CD14-positive monocyte (primary cell): Measurements from ENCODE around the gene MLF2. TPM values are rescaled to one million over a fixed set of nuclear protein-coding genes. Genes with fewer than 3 reads are reported as not detected.

Experiments used
- DNase-seq, 3 donors: peaks; one replicate each; pipeline ENCODE4 v3.0.0-alpha.2; 2011 to 2022
- H2AFZ ChIP-seq: 2 replicates; pipeline ENCODE4 v1.6.0; 2012; ENCODE audit warnings: mild to moderate bottlenecking, low read depth, low read length, inconsistent platforms; ENCODE audit not compliant: insufficient read depth, poor library complexity, severe bottlenecking
- H3K27ac ChIP-seq, 2 donors: 1 replicate in 1 of 2; 2 replicates in 1 of 2; pipeline ENCODE4 v1.5.1; 2012 to 2013; ENCODE audit warnings: low read length in 2 of 2, control low read depth in 1 of 2, inconsistent platforms in 1 of 2, low read depth in 1 of 2, mild to moderate bottlenecking in 1 of 2
- H3K27me3 ChIP-seq, 2 donors: one replicate each; pipeline versions ENCODE4 v1.6.0 to v1.6.1; 2011 to 2013; ENCODE audit warnings: low read length in 2 of 2; ENCODE audit not compliant: control insufficient read depth in 2 of 2, insufficient read depth in 2 of 2
- H3K36me3 ChIP-seq, 2 donors: replicated peaks in 1 of 2; 1 replicate in 1 of 2; 2 replicates in 1 of 2; pipeline versions ENCODE4 v1.5.1 to v1.6.1; 2012 to 2013; ENCODE audit warnings: low read length in 2 of 2, control low read depth in 1 of 2, inconsistent platforms in 1 of 2, mild to moderate bottlenecking in 1 of 2; ENCODE audit not compliant: insufficient read depth in 2 of 2, control insufficient read depth in 1 of 2
- H3K4me1 ChIP-seq, 2 donors: 1 replicate in 1 of 2; 2 replicates in 1 of 2; pipeline versions ENCODE4 v1.5.1 to v1.6.1; 2012 to 2013; ENCODE audit warnings: low read length in 2 of 2, control low read depth in 1 of 2, inconsistent platforms in 1 of 2, mild to moderate bottlenecking in 1 of 2, moderate library complexity in 1 of 2; ENCODE audit not compliant: insufficient read depth in 2 of 2, control insufficient read depth in 1 of 2
- H3K4me2 ChIP-seq: replicated peaks from 2 replicates; pipeline ENCODE3; 2012; ENCODE audit warnings: low read length, moderate library complexity, mild to moderate bottlenecking; ENCODE audit not compliant: poor library complexity, severe bottlenecking; ENCODE audit errors: extremely low read depth
- H3K4me3 ChIP-seq, 3 experiments: fragments of 200-600 bp in 1 of 3; sonication (generic) in 1 of 3; replicated peaks in 1 of 3; 1 replicate in 2 of 3; 2 replicates in 1 of 3; pipeline ENCODE4 v1.5.1; 2011 to 2013; ENCODE audit warnings: low read length in 3 of 3, mild to moderate bottlenecking in 3 of 3, control low read depth in 2 of 3, low read depth in 2 of 3, inconsistent platforms in 1 of 3, moderate library complexity in 1 of 3
- H3K79me2 ChIP-seq: 2 replicates; pipeline ENCODE4 v1.6.0; 2012; ENCODE audit warnings: mild to moderate bottlenecking, control low read depth, inconsistent platforms, low read length, moderate library complexity; ENCODE audit not compliant: insufficient read depth
- H3K9ac ChIP-seq: 2 replicates; pipeline ENCODE4 v1.6.0; 2017; ENCODE audit warnings: low read length, mild to moderate bottlenecking; ENCODE audit not compliant: insufficient read depth, poor library complexity, severe bottlenecking
- H3K9me3 ChIP-seq, 2 donors: replicated peaks in 1 of 2; 1 replicate in 1 of 2; 2 replicates in 1 of 2; pipeline versions ENCODE4 v1.5.1 to v1.6.1; 2012 to 2013; ENCODE audit warnings: low read length in 2 of 2, control low read depth in 1 of 2; ENCODE audit not compliant: control insufficient read depth in 1 of 2, insufficient read depth in 1 of 2
- H4K20me1 ChIP-seq: 2 replicates; pipeline ENCODE4 v1.6.0; 2012; ENCODE audit warnings: mild to moderate bottlenecking, low read length, control low read depth, moderate library complexity; ENCODE audit not compliant: insufficient read depth
- H3K27ac Mint-ChIP-seq, 7 donors: one replicate each; pipeline ENCODE4 v1.8.0; 2020; ENCODE audit warnings: mild to moderate bottlenecking in 7 of 7, mixed read lengths in 7 of 7, moderate library complexity in 6 of 7, inconsistent platforms in 2 of 7
- H3K27me3 Mint-ChIP-seq, 3 donors: one replicate each; pipeline ENCODE4 v1.8.0; 2021 to 2022; ENCODE audit warnings: low read depth in 3 of 3, mild to moderate bottlenecking in 3 of 3, mixed read lengths in 3 of 3, moderate library complexity in 3 of 3, inconsistent platforms in 1 of 3
- H3K36me3 Mint-ChIP-seq, 2 donors: one replicate each; pipeline ENCODE4 v1.8.0; 2020; ENCODE audit warnings: mixed read lengths in 2 of 2, inconsistent platforms in 1 of 2, mild to moderate bottlenecking in 1 of 2
- H3K4me1 Mint-ChIP-seq: one replicate; pipeline ENCODE4 v1.8.0; 2020; ENCODE audit warnings: mild to moderate bottlenecking, mixed read lengths
- H3K4me3 Mint-ChIP-seq, 2 donors: one replicate each; pipeline ENCODE4 v1.8.0; 2020; ENCODE audit warnings: mild to moderate bottlenecking in 2 of 2, mixed read lengths in 2 of 2, moderate library complexity in 1 of 2
- H3K9me3 Mint-ChIP-seq, 7 donors: one replicate each; pipeline ENCODE4 v1.8.0; 2020 to 2022; ENCODE audit warnings: mixed read lengths in 7 of 7, mild to moderate bottlenecking in 6 of 7, moderate library complexity in 6 of 7, inconsistent platforms in 2 of 7
- WGBS: methylation state at CpG from one replicate; pipeline ENCODE4 v1.1.5; 2013; ENCODE audit warnings: missing lambda C conversion rate; ENCODE audit not compliant: insufficient coverage; 5-methylcytosine and 5-hydroxymethylcytosine counted together
- intact Hi-C, 2 donors: fragments of 100-400 bp; cut with micrococcal nuclease; formaldehyde crosslinking; loops; one replicate each; pipeline versions ENCODE4 v1.15.0 to v1.15.1; 2023
- polyA plus RNA-seq, 3 donors: library from polyadenylated mRNA; depleted of rRNA in 1 of 3; unstranded in 2 of 3; stranded (reverse) in 1 of 3; fragments of 300-500 nt in 2 of 3; fragments of >200 nt in 1 of 3; fragmentation: Illumina TruSeq in 2 of 3; gene quantifications; 1 replicate in 2 of 3; 2 replicates in 1 of 3; pipeline ENCODE4 v1.2.3, GENCODE V29; 2012 to 2021
- TF ChIP-seq, protein P1 (sequence below): fragments of 200-600 bp; IDR thresholded peaks from one replicate; pipeline ENCODE4 v1.8.0; 2022; ENCODE audit warnings: antibody characterized with exemption, mild to moderate bottlenecking

Gene MLF2
- polyA plus RNA-seq, 3 donors = 113 to 211 (median 140) TPM

DNA sequence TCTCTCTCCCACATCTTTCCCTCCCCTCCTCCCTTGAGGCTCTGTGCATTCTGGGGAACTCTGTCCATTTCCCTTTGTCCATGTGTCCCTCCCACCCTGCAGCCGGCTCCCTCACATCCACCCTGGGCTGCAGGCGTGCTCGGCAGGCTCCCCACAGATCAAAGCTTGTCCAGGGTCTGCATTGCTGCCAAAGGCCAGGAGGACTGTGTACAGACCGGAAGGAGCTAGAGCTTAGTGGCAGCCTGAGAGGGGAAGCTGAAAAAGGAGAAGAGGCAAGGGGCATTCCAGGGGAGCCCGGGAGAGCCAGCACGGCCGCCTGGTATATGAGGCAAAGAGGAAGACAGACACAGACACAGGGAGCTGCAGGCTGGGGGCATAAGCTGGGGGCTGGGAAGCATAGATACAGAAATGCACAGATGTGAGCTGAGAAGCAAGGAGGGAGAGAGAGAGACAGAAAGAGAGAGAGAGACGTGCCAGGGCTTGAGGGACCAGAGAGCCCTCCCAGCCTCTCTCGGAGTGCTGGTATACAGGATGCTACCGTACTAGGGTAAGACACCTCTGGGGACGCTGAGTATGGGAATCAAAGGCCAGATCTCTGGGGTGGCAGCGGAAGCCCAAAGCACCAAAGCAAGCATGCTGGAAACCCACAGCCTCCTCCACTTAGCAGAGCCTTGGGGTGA is 39.7 kb upstream of the MLF2 start:
- TF ChIP-seq, protein P1, sequence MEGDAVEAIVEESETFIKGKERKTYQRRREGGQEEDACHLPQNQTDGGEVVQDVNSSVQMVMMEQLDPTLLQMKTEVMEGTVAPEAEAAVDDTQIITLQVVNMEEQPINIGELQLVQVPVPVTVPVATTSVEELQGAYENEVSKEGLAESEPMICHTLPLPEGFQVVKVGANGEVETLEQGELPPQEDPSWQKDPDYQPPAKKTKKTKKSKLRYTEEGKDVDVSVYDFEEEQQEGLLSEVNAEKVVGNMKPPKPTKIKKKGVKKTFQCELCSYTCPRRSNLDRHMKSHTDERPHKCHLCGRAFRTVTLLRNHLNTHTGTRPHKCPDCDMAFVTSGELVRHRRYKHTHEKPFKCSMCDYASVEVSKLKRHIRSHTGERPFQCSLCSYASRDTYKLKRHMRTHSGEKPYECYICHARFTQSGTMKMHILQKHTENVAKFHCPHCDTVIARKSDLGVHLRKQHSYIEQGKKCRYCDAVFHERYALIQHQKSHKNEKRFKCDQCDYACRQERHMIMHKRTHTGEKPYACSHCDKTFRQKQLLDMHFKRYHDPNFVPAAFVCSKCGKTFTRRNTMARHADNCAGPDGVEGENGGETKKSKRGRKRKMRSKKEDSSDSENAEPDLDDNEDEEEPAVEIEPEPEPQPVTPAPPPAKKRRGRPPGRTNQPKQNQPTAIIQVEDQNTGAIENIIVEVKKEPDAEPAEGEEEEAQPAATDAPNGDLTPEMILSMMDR = no peak
- H3K9ac ChIP-seq = peak overlapping the region; percentile 75
- H3K4me2 ChIP-seq = peak overlapping the region; percentile 85
- H3K36me3 Mint-ChIP-seq = peaks cover 39 to 43% of the 10 kb centered on the region in 2 donors
- peaks cover 50 to 57% of the 10 kb centered on the region in 2 donors for H3K4me1 ChIP-seq
- peak overlapping the region; percentile 65 to 97 (median 96) for H3K4me3 ChIP-seq
- no peaks in the 10 kb centered on the region for H3K9me3 ChIP-seq
- 3% methylated on average over 9 of the region's 12 CpGs for WGBS
- DNase-seq = peak; percentile 82 to 90 (median 87)
- H3K27me3 ChIP-seq = no peaks in the 10 kb centered on the region
- intact Hi-C loops = loop anchor here (5.0 kb wide), 2 partner anchors 35 to 40 kb away; partner anchors contain the start of genes MLF2 (in 1 of the 2) and P3H3 (in 1 of the 2)
- peaks cover 75% of the 10 kb centered on the region for H3K79me2 ChIP-seq
- H3K4me3 Mint-ChIP-seq = peak overlapping the region; percentile 94 to 100
- peak overlapping the region; percentile 94 for H3K27ac ChIP-seq
- peaks cover 25 to 36% of the 10 kb centered on the region in 2 donors for H3K36me3 ChIP-seq
- H3K27ac Mint-ChIP-seq = peak overlapping the region; percentile 96 to 99 (median 98)
- H3K27me3 Mint-ChIP-seq = peaks cover 0 to 2% (median 0%) of the 10 kb centered on the region in 3 donors
- H2AFZ ChIP-seq = peak overlapping the region; percentile 83
- peaks cover 0 to 2% (median 0%) of the 10 kb centered on the region in 7 donors for H3K9me3 Mint-ChIP-seq
- H3K4me1 Mint-ChIP-seq = peaks cover 56% of the 10 kb centered on the region
- peaks cover 50% of the 10 kb centered on the region for H4K20me1 ChIP-seq

DNA sequence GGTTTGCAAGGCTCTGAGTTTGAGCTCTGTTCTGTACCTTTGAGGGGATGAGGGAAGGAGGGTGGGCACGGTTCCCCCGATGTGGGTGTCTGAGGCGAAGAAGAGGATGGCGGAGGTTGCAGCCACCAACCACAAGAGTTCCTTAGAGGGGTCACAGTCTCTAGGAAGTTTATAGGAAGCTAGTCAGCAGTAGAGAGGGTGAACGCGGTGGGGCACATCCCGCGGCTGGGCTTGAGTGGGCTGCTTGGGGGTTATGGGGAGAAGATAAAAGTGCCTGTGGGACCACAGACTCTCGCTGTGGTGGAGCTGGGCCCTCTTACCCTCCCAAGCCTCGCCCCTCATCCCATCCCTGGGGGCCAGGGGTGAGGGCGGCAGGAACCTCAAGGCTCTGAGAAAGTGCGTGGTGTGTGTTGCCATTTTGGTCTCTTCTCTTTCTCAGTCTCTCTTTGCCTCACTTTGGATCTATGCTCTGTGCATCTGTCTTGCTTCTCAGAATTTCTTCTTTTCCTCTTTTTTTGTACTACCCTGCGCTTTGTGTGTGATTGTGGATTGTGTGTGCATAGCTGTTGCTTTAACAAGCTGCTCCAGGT is 39.1 kb upstream of the MLF2 start:
- H3K4me2 ChIP-seq = peak overlapping the region; percentile 85
- peak overlapping the region; percentile 94 to 100 for H3K4me3 Mint-ChIP-seq
- TF ChIP-seq, protein P1 = no peak
- H3K27ac ChIP-seq = peak overlapping the region; percentile 94
- H3K4me1 Mint-ChIP-seq = peaks cover 62% of the 10 kb centered on the region
- H3K27me3 ChIP-seq = no peaks in the 10 kb centered on the region
- no peaks in the 10 kb centered on the region for H3K9me3 ChIP-seq
- H3K36me3 ChIP-seq = peaks cover 24 to 29% of the 10 kb centered on the region in 2 donors
- peaks cover 44% of the 10 kb centered on the region for H4K20me1 ChIP-seq
- no peak for DNase-seq
- H2AFZ ChIP-seq = peak overlapping the region; percentile 83
- H3K9me3 Mint-ChIP-seq = peaks cover 0 to 2% (median 0%) of the 10 kb centered on the region in 7 donors
- peak overlapping the region; percentile 96 to 99 (median 98) for H3K27ac Mint-ChIP-seq
- H3K36me3 Mint-ChIP-seq = peaks cover 32 to 37% of the 10 kb centered on the region in 2 donors
- peaks cover 0 to 2% (median 0%) of the 10 kb centered on the region in 3 donors for H3K27me3 Mint-ChIP-seq
- H3K4me3 ChIP-seq = peak overlapping the region; percentile 65 to 97 (median 96)
- intact Hi-C loops = loop anchor here (5.0 kb wide), 2 partner anchors 35 to 40 kb away; partner anchors contain the start of genes MLF2 (in 1 of the 2) and P3H3 (in 1 of the 2)
- peaks cover 74% of the 10 kb centered on the region for H3K79me2 ChIP-seq
- peaks cover 56 to 63% of the 10 kb centered on the region in 2 donors for H3K4me1 ChIP-seq
- H3K9ac ChIP-seq = peak overlapping the region; percentile 75
- 2% methylated on average over 6 of the region's 13 CpGs for WGBS
